ENCODE results near the gene FCHSD2.

FCHSD2 gene

GRCh38 chr11:73142128-73142377 is at the start of gene FCHSD2:
TSS of gene FCHSD2 (minus strand) at chr11:73142318. CDS start at chr11:73141877, 441 bp downstream.
- no peak for DNase-seq

- DNase-seq = no peak
These were observed 49.0 kb upstream of the FCHSD2 start for GRCh38 chr11:73191151-73191550.

GRCh38 chr11:73190557-73190885 is 48.4 kb upstream of the FCHSD2 start:
- DNase-seq = no peak

DNA sequence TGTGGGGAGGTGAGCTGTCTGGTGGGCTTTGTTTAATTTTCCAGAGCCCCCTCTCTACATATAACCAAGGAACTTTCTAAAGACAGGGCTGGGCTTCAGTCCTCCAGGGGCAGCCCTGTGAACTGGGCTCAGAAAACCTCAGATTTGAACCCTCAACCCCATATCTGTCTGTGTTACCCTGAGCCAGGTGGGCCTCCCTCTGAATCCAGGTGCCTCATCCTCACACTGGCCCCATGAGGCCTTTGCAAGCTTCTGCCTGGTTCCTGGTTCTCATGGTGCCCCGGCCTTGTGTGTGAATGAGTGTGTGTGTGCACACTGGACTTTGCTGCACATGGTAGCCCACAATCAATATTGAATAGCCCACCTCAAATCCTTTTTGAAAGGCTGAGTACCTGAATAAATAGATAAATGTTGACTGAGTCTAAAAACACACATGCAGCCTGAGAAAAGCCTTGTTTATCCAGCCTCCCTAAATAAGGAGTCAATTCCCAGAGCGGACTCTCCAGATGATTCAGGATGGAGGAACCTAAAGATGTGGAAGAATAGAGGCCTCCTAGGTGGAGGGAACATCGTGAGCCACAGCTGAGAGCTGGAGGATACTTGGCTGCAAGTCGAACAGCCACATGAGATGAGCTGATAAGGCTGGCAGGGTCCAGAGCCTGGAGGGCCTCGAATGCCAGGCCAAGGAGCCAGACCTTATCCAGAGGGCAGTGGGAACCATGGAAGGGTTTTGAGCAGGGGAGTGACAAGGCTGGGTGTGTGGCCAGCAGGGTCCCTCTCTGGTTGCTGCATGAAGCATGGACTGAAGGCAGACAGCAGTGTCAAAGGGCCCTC is 47.8 kb upstream of the FCHSD2 start:
- DNase-seq = no peak

DNA sequence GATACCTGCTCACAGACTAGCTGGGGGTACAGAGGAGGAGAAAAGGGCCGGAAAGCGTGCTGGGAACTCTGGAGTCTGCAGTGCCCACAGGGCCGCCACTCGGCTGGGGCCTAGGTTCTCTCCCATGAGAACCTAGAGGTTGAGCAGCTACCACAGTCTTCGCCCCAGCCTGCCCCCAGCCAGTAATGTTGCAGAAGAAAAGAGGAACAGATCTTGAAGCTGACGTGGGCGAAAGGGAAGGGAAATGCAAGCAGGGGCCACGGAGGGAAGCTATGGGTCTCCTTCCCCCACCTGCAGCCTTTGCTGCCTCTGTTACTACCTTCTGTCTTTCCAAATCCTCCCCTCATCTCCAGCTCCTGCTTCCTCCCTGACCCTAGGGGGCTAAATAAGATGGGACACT is 47.2 kb upstream of the FCHSD2 start:
- DNase-seq = no peak

- no peak for DNase-seq
These were observed 46.2 kb upstream of the FCHSD2 start for GRCh38 chr11:73188301-73188700.

DNA sequence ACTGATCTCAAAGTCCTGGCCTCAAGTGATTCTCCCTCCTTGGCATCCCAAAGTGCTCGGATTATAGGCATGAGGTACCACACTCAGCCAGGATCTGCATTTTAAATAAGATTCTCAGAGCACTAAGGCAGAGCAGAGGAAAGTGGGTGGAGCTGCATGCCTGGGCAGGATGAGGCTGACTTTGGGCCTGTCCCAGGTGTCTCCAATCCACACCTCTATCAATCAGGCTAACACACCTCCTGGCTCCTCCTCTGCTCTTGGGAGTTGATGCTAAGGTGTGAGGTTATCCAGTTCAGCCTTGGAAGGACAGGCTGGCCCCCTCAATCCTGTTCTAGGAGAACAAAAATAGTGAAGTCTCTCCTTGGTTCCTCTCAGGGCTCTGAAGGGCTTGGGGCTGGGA is 45.7 kb upstream of the FCHSD2 start:
- DNase-seq = no peak

DNA sequence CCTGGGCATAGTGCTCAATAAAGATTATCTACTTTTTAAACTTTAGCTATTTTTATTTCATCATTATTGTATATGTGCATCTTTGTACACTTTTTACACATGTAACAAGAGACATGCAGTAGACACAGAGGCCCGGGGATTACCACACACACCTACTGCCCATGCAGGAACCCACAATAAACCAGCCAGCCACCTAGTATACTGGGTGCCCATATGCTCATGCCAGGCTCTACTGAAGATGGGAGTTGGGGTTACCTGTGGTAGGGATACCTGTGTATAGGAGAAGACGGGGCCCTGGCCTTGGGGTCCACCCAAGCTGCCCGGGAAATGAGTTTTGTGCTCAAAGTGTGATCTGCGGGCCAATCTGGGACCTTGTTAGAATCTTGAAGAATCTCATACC is 44.8 kb upstream of the FCHSD2 start:
- no peak for DNase-seq

- no peak for DNase-seq
These were observed 44.3 kb upstream of the FCHSD2 start for GRCh38 chr11:73186294-73186850.

DNA sequence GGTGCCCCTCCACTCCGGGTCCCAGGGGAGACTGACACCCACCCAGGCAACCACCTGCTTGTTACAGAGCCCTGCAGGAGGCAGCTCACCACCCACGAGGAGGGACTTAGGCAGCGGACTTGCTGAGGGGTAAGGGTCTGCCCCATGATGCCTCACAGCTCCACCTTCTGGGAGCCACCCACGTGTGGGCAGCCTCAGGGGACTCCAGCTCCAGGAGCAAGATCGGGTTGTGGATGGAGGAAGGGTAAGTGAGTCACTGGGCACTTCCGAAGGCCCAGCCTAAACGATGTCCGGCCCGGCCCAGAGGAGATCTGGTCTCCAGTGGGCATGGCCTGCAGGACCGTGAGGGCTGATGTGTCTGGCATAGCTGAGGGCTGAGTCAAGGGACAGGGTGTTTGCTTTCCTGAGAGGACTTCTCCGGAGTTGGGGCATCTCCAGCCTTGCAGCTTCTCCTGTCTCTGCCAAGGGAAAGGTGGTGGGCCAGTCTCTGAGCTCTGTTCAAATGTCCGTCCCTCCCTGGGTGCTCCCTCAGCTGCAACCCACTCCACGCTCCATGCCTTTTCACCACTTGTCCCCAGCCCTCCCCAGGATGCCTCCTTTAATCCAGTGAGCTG is 43.7 kb upstream of the FCHSD2 start:
- peak; percentile 87 for DNase-seq

DNA sequence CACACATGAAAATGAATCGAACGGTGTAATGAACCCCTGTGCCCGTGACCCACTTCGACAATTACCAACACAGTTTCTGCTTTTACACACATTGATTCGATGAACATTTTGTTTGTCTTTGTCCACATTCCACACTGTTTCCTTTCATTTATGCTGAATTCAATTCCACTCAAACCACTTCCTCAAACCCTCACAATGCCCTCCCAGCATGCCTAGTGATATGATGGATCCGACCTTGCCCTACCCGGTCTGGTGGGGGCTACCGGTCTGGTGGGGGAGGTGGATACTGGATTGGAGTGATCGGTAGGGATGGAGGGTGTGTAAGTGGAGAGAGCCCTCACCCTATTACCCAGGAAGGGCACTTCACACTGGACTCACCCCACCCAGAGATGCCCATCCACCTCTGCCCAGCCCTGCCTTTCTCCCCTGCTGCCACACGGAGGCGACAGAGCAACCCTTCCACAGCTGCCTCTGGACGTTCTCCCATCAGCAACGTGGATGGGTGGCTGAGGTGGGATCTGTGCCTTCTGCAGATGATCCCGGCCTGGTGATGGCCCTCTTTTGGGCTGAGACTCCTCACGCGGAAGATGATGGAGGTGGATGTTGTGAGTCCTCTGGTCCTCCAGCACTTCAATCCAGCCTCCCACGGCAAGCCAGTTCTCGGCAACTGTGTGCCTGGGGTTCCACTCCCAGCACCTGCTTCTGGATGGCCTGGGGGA is 43.0 kb upstream of the FCHSD2 start:
- DNase-seq = peak; percentile 84

- DNase-seq = no peak
These were observed 40.8 kb upstream of the FCHSD2 start for GRCh38 chr11:73182824-73183321.

GRCh38 chr11:73178681-73179080 is 36.6 kb upstream of the FCHSD2 start:
- no peak for DNase-seq

- DNase-seq = no peak
These were observed 35.8 kb upstream of the FCHSD2 start for GRCh38 chr11:73177778-73178539.

- no peak for DNase-seq
These were observed 35.3 kb upstream of the FCHSD2 start for GRCh38 chr11:73177380-73177777.

DNA sequence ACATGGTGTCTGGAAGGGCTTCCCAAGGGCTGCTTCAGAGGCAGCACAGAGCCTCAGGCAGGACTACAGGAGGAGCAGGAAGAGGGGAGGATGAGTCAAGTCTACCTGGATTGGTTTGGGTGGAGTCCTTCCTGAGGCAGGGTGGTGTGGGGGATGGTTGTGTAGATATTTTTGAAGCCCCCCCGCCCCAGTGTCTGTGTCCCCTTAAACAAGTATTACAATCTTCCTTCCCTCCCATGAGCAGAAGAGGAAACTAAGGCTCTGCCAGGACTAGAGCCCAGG is 34.7 kb upstream of the FCHSD2 start:
- DNase-seq = no peak

- DNase-seq = no peak
These were observed 34.2 kb upstream of the FCHSD2 start for GRCh38 chr11:73176145-73176873.

DNA sequence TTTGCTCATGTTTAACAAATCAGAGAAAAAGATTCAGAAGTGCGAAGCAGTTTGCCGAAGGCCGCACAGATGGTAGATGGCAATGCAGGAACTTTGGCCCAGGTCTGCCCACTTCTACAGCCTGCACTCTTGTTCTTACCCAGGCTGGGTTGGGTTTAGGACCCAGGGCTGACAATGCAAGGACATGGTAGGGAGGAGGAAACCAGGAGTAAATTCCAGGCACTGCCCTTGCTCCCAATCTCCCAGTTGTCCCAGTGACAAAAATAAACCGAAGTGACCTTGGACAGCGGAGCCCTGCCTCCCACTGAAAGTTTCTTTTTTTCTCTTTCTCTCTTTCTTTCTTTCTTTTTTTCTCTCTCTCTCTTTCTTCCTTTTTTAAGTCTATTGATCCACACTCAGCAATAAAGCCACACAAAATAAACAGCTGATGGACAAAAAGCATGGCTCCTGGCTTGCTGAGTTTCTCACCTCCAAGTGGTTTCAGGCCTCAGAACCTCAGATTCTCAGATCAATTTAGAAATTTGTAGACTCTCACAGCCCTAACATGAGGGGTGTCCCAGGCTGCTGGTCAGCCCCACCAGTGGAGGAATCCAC is 33.5 kb upstream of the FCHSD2 start:
- DNase-seq = no peak

DNA sequence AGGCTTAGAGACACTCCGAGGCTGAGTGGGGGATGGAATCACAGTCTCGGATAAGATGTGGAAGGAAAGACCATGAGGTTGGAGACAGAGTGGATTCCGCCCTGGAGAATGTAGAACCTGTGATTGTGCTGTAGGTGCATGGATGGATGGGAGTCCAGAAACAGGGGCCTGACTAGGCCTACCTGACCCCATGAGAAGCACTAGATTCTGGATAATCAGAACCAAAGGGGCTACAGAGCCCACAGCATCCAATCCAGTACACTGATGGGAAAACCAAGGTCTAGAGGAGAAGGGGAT is 32.3 kb upstream of the FCHSD2 start:
- DNase-seq = no peak

- no peak for DNase-seq
These were observed 31.8 kb upstream of the FCHSD2 start for GRCh38 chr11:73173755-73174494.

DNA sequence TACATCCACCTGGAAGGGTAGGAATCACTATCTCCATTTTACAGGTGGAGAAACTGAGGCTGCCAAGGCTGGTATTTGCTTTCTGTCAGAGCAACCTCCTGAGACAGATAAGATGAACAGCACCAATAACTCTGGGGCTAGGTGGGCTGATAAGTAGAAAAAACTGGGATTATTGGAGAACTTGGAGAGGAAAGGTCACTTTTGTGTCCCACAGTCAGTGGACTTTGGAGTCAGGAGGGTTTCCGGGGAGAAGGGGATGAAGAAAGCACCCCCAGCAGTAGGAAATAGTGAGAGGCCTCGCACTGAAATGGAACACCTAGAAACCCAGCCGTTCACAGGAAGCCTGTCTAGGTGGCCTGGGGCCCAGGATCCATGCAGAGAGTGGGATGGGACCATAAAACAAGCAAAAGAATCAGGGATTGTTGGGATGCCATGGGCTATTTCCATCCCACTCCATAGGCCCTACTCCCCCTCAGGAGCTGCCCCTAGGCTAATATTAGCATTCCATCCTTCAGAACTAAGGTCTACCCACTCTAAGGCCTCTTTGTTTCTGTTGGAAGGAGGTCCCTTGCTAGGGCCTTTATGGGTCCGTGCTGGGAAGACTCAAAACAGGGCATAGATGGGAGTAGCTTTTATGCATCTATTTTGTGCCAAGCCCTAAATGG is 31.0 kb upstream of the FCHSD2 start:
- no peak for DNase-seq

Data from islet precursor cell (in vitro differentiated cells).